Stomach (tissue), 4 donors: ENCODE data around the gene C2CD4C.

ENCODE experiments used
- CTCF ChIP-seq, 7 experiments: fragments of 450-650 bp in 4 of 7; fragments of 200-600 bp in 3 of 7; sonication (generic) in 3 of 7; IDR thresholded peaks; one replicate each; pipeline ENCODE4 v1.5.1; 2016 to 2019; ENCODE audit warnings: antibody characterized with exemption in 7 of 7, control low read depth in 2 of 7, mild to moderate bottlenecking in 1 of 7
- EP300 ChIP-seq: sonication (generic); formaldehyde crosslinking; IDR thresholded peaks from one replicate; pipeline ENCODE4 v1.6.1; 2017; ENCODE audit warnings: antibody characterized with exemption
- POLR2A ChIP-seq, 4 donors: fragments of 450-650 bp; IDR thresholded peaks; one replicate each; pipeline ENCODE4 v1.6.1; 2016; ENCODE audit warnings: antibody characterized with exemption in 4 of 4, control low read depth in 2 of 4, mild to moderate bottlenecking in 1 of 4, moderate library complexity in 1 of 4
- POLR2AphosphoS5 ChIP-seq, 3 donors: sonication (generic); formaldehyde crosslinking; IDR thresholded peaks; one replicate each; pipeline ENCODE4 v1.6.1; 2016; ENCODE audit warnings: antibody characterized with exemption in 3 of 3

DNA sequence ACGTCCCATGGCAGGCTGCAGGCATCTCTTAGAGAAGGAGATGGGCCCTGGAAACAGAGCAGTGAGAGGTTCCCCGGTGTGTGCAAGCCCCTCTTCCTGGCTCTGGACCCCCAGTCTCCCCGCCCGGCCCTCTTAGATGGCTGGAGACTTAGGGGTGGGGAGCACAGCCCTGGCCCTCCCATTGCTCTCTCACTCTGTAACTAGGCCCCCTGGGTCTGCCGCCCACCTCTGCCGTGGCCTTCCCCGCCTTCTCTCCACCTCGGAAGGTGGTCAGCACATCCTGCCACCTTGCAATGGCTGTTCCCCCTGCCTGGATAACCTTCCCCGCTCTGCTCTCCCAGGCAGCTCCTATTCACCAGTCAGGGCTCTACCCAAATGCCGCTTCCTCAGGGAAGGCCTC lies 21.8 kb upstream of the C2CD4C start:
- TF ChIP-seq CTCF (IDR thresholded peaks at IDR 0.05) (no peak), POLR2A (IDR thresholded peaks at IDR 0.05) (no peak), EP300 (no peak), POLR2AphosphoS5 (IDR thresholded peaks at IDR 0.05) (no peak)
